BE2C (cell line): ENCODE data around the gene DHX40.

Experiments used
- DNase-seq: peaks from one replicate; pipeline ENCODE4 v3.0.0-alpha.2; 2020
- H3K27me3 ChIP-seq: fragments of 250-450 bp; sonication (Bioruptor Pico); 2 replicates; pipeline ENCODE4 v1.5.1; 2020; ENCODE audit warnings: mild to moderate bottlenecking
- H3K36me3 ChIP-seq: fragments of 250-450 bp; sonication (Bioruptor Pico); 2 replicates; pipeline ENCODE4 v1.5.1; 2020; ENCODE audit warnings: mild to moderate bottlenecking
- H3K4me1 ChIP-seq: fragments of 250-450 bp; sonication (Bioruptor Pico); 2 replicates; pipeline ENCODE4 v1.5.1; 2020
- H3K4me3 ChIP-seq: 2 replicates; pipeline ENCODE4 v1.5.1; 2011; ENCODE audit warnings: low read depth, low read length
- H3K9me3 ChIP-seq: fragments of 250-450 bp; sonication (Bioruptor Pico); 2 replicates; pipeline ENCODE4 v1.5.1; 2020
- TF ChIP-seq, protein P1 (sequence below): IDR thresholded peaks from 2 replicates; pipeline ENCODE4 v1.5.1; 2012; ENCODE audit warnings: mild to moderate bottlenecking, low read depth, low read length

DHX40 gene

DNA sequence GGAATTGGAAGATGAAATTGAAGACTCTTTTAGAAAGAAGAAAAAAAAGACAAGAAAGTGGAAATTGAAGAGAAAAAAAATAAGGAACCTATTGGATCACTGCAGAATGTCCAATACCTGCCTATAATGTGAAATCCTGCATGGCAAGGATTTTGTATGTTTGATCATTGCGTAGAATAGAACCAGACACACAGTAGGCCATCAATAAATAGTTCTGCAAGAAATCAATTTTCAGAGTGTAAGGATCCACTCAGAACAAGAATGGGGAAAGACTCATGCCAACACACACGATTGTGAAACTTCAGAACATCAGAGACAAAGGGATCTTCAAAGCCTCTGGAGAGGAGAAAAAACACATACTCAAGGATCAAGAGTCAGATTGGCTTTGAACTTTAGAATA lies 39.7 kb upstream of the DHX40 start:
- no peak for DNase-seq
- Histone ChIP-seq H3K36me3 (no peaks in the 10 kb centered on the region), H3K9me3 (no peaks in the 10 kb centered on the region), H3K4me3 (no peak overlapping the region), H3K27me3 (no peaks in the 10 kb centered on the region), H3K4me1 (peaks cover 2% of the 10 kb centered on the region; the same call in 1 of the 2 replicates)
- TF ChIP-seq, protein P1, sequence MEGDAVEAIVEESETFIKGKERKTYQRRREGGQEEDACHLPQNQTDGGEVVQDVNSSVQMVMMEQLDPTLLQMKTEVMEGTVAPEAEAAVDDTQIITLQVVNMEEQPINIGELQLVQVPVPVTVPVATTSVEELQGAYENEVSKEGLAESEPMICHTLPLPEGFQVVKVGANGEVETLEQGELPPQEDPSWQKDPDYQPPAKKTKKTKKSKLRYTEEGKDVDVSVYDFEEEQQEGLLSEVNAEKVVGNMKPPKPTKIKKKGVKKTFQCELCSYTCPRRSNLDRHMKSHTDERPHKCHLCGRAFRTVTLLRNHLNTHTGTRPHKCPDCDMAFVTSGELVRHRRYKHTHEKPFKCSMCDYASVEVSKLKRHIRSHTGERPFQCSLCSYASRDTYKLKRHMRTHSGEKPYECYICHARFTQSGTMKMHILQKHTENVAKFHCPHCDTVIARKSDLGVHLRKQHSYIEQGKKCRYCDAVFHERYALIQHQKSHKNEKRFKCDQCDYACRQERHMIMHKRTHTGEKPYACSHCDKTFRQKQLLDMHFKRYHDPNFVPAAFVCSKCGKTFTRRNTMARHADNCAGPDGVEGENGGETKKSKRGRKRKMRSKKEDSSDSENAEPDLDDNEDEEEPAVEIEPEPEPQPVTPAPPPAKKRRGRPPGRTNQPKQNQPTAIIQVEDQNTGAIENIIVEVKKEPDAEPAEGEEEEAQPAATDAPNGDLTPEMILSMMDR: no peak

DNA sequence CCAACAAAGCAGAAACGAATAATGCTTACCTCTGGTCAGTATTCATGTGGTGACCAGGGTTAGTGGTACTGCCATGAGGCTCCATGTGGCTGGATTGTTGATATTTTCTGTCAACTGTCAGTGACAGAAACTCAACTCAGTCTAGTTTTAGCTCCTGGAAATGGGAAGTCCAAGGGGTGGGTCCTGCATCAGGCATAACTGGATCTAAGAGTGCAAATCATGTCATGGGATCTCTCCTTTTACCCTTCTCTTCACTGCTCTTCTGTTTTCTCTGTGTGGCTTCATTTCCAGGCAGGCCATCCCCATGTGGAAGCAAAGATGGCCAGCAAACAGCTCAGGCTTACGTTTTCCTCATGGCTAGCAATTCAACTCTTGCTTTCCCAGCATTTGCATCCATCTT lies 39.0 kb upstream of the DHX40 start:
- TF ChIP-seq, protein P1: no peak
- Histone ChIP-seq H3K36me3 (no peaks in the 10 kb centered on the region), H3K4me3 (no peak overlapping the region), H3K9me3 (no peaks in the 10 kb centered on the region), H3K4me1 (no peaks in the 10 kb centered on the region; the same call in 1 of the 2 replicates), H3K27me3 (no peaks in the 10 kb centered on the region)
- no peak for DNase-seq

DNA sequence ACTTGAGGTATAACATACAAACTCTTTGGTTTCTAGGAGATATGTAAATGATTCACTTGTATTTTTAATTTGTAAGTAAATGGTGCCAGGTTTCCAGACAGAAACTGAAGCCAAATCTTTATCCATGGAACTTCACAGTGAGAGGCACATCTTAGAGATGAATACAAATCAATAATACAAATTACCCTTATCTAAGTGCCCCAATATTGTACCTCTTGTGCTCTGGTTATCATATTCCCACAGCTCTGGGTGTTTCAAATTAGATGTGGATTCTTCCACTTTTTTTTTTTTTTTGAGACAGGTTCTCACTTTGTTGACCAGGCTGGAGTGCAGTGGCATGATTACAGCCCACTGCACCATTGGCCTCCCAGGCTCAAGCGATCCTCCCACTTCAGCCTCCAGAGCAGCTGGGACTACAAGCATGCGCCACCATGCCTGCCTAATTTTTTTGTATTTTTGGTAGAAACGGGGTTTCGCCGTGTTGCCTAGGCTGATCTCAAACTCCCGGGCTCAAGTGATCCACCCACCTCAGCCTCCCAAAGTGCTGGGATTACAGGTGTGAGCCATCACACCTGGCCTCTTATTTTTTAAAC lies 38.0 kb upstream of the DHX40 start:
- no peaks in the 10 kb centered on the region for H3K4me1 ChIP-seq
- no peak overlapping the region for H3K4me3 ChIP-seq
- TF ChIP-seq, protein P1: no peak
- peak; percentile 22 for DNase-seq
- no peaks in the 10 kb centered on the region for H3K9me3 ChIP-seq
- H3K36me3 ChIP-seq: no peaks in the 10 kb centered on the region
- H3K27me3 ChIP-seq: no peaks in the 10 kb centered on the region

- no peaks in the 10 kb centered on the region for H3K36me3 ChIP-seq
- no peaks in the 10 kb centered on the region for H3K9me3 ChIP-seq
- no peaks in the 10 kb centered on the region for H3K4me1 ChIP-seq
- TF ChIP-seq, protein P1: no peak
- H3K27me3 ChIP-seq: no peaks in the 10 kb centered on the region
- DNase-seq: no peak
- no peak overlapping the region for H3K4me3 ChIP-seq
Observed at GRCh38 chr17:59527931-59528330, 37.5 kb upstream of the DHX40 start.

- Histone ChIP-seq H3K4me1 (no peaks in the 10 kb centered on the region), H3K36me3 (no peaks in the 10 kb centered on the region), H3K4me3 (no peak overlapping the region), H3K27me3 (no peaks in the 10 kb centered on the region), H3K9me3 (no peaks in the 10 kb centered on the region)
- TF ChIP-seq, protein P1: no peak
- DNase-seq: no peak
Observed at GRCh38 chr17:59530531-59530930, 34.9 kb upstream of the DHX40 start.

GRCh38 chr17:59533694-59534093 lies 31.7 kb upstream of the DHX40 start:
- DNase-seq: no peak
- no peaks in the 10 kb centered on the region for H3K36me3 ChIP-seq
- no peaks in the 10 kb centered on the region for H3K4me1 ChIP-seq
- H3K4me3 ChIP-seq: no peak overlapping the region
- no peaks in the 10 kb centered on the region for H3K27me3 ChIP-seq
- TF ChIP-seq, protein P1: no peak
- H3K9me3 ChIP-seq: no peaks in the 10 kb centered on the region
